Head of caudate nucleus (tissue), 42 donors: ENCODE measurements around the gene PCDHB8.
A peak's percentile ranks its signal among the peaks of the same experiment; 100 is the strongest.
"Not testable (repeated sequence)": the region's sequence is repeated elsewhere in the genome, so short reads cannot be mapped to it uniquely, and the experiment has no call there.

Source experiments
- DNase-seq, 42 donors: peaks; one replicate each; pipeline versions ENCODE4 v3.0.0 to v3.0.0-alpha.2; 2020 to 2021; ENCODE audit warnings: mixed read lengths in 7 of 42
- intact Hi-C: fragments of 100-400 bp; cut with DNase I; formaldehyde crosslinking; loops from one replicate; pipeline ENCODE4 v1.15.0; 2022

The PCDHB8 gene

DNA sequence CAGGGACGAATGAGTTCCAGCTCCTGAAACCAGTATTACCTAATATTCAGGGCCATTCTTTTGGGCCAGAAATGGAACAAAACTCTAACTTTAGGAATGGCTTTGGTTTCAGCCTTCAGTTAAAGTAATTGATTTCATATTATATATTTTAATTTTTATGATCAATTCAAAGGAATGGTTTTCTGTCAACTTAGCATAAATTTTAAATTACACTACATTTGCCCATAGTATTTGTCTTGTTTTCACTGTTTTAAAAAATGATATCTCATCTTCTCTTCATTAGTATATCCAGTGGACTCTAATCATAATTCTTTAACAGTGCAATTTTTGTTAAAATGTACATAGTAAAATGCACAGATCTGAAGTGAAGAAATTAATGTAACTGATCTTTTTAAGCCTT lies 2.7 kb downstream of the PCDHB8 start:
- intact Hi-C loops: loop anchor here (10.0 kb wide), 1 partner anchor 384 kb away; no protein-coding TSS in a partner anchor
- no peak for DNase-seq

DNA sequence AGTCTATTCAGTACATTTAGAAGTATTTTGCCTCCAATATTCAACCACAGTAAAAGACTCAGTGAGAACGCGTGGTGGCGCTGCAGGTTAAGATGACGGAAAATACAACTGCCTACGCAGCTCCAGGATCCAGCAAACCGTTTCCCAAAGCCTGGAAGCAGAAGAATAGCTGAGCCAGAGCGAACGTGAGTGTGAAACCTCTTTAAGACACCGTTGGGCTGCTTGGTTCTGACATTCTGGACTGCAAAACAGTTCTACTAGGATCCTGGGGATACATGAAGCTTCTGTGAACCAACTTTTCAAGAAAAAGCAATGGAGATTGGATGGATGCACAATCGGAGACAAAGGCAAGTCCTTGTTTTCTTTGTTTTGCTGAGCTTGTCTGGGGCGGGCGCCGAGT lies 4.7 kb downstream of the PCDHB8 start, which contains the start of gene PCDHB16:
PCDHB16 (plus strand) TSS at position 140 of the 400 bp plus-strand sequence; CDS start at position 313, 173 bp downstream.
- intact Hi-C loops: loop anchor here (10.0 kb wide), 1 partner anchor 383 kb away; no protein-coding TSS in a partner anchor
- peak in 36 of 42 donors; percentile 8 to 77 (median 58) for DNase-seq

DNA sequence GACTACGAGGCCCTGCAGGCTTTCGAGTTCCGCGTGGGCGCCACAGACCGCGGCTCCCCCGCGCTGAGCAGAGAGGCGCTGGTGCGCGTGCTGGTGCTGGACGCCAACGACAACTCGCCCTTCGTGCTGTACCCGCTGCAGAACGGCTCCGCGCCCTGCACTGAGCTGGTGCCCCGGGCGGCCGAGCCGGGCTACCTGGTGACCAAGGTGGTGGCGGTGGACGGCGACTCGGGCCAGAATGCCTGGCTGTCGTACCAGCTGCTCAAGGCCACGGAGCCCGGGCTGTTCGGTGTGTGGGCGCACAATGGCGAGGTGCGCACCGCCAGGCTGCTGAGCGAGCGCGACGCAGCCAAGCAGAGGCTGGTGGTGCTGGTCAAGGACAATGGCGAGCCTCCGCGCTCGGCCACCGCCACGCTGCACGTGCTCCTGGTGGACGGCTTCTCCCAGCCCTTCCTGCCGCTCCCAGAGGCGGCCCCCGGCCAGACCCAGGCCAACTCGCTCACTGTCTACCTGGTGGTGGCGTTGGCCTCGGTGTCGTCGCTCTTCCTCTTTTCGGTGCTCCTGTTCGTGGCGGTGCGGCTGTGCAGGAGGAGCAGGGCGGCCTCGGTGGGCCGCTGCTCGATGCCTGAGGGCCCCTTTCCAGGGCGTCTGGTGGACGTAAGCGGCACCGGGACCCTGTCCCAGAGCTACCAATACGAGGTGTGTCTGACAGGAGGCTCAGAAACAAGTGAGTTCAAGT lies 6.7 kb downstream of the PCDHB8 start:
- intact Hi-C loops: loop anchor here (10.0 kb wide), 1 partner anchor 381 kb away; no protein-coding TSS in a partner anchor
- DNase-seq: not testable (repeated sequence)

GRCh38 chr5:141186897-141187512 lies 9.4 kb downstream of the PCDHB8 start, which contains the start of gene PCDHB9:
Gene PCDHB9, plus strand, starts transcription at chr5:141187161. Its CDS starts 158 bp downstream, at chr5:141187319.
- peak in 23 of 42 donors; percentile 9 to 74 (median 39) for DNase-seq
- intact Hi-C loops: loop anchor here (10.0 kb wide), 1 partner anchor 378 kb away; no protein-coding TSS in a partner anchor

DNA sequence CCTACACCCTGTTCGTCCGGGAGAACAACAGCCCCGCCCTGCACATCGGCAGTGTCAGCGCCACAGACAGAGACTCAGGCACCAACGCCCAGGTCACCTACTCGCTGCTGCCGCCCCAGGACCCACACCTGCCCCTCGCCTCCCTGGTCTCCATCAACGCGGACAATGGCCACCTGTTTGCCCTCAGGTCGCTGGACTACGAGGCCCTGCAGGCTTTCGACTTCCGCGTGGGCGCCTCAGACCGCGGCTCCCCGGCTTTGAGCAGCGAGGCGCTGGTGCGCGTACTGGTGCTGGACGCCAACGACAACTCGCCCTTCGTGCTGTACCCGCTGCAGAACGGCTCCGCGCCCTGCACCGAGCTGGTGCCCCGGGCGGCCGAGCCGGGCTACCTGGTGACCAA lies 11.1 kb downstream of the PCDHB8 start:
- intact Hi-C loops: loop anchor here (10.0 kb wide), 1 partner anchor 376 kb away; no protein-coding TSS in a partner anchor
- DNase-seq: not testable (repeated sequence)

- DNase-seq: not testable (repeated sequence)
- intact Hi-C loops: loop anchor here (10.0 kb wide), 1 partner anchor 376 kb away; no protein-coding TSS in a partner anchor
Observed at GRCh38 chr5:141189131-141189530, 11.5 kb downstream of the PCDHB8 start.

GRCh38 chr5:141192110-141192725 lies 14.6 kb downstream of the PCDHB8 start, which contains the start of gene PCDHB10:
Gene PCDHB10, plus strand, starts transcription at chr5:141192353. Its CDS starts 200 bp downstream, at chr5:141192553.
- peak in 39 of 42 donors; percentile 23 to 84 (median 56) for DNase-seq

GRCh38 chr5:141194332-141194731 lies 16.7 kb downstream of the PCDHB8 start:
- DNase-seq, intact Hi-C loops: not testable (repeated sequence)

More at GRCh38 chr5:141192110-141192725, 14.6 kb downstream of the PCDHB8 start, which contains the start of gene PCDHB10:
- intact Hi-C loops: no loop called here

DNA sequence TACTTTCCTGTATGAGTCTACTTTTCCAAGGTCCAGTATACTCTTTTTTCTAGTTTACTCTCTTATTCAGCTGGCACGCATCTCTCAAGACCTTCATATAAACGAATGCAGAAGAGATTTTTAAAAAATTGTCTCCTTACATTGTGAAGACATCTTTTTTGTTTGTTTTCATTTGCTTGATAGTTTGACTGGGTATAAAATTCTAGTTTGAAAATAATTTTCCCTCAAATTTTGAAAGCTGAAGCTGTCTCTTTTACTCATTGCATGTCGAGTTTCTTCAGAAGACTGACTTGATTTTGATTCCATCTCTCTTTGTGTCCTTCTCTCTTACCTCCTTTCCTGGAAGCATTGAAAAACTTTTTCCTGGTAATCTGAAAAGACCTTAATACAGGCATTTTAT lies 18.8 kb downstream of the PCDHB8 start:
- intact Hi-C loops: no loop called here
- DNase-seq: no peak

- intact Hi-C loops: no loop called here
Observed at GRCh38 chr5:141199359-141200235, 22.0 kb downstream of the PCDHB8 start, which contains the start of gene PCDHB11. Gene PCDHB11, plus strand, starts transcription at chr5:141199627. Its CDS starts 148 bp downstream, at chr5:141199775.

GRCh38 chr5:141201126-141201525 lies 23.5 kb downstream of the PCDHB8 start:
- DNase-seq, intact Hi-C loops: not testable (repeated sequence)

More at GRCh38 chr5:141199359-141200235, 22.0 kb downstream of the PCDHB8 start, which contains the start of gene PCDHB11:
- peak in 1 of 42 donors; percentile 13 for DNase-seq

- DNase-seq, intact Hi-C loops: not testable (repeated sequence)
Observed at GRCh38 chr5:141201646-141202045, 24.1 kb downstream of the PCDHB8 start.

GRCh38 chr5:141208478-141208877 lies 30.9 kb downstream of the PCDHB8 start, which contains the start of gene PCDHB12:
Gene PCDHB12, plus strand, starts transcription at chr5:141208719. Its CDS starts 189 bp downstream, at chr5:141208908.
- peak in 25 of 42 donors; percentile 7 to 62 (median 33) for DNase-seq

DNA sequence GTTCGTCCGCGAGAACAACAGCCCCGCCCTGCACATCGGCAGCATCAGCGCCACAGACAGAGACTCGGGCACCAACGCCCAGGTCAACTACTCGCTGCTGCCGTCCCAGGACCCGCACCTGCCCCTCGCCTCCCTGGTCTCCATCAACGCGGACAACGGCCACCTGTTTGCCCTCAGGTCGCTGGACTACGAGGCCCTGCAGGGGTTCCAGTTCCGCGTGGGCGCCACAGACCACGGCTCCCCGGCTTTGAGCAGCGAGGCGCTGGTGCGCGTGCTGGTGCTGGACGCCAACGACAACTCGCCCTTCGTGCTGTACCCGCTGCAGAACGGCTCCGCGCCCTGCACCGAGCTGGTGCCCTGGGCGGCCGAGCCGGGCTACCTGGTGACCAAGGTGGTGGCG lies 32.7 kb downstream of the PCDHB8 start:
- intact Hi-C loops, DNase-seq: not testable (repeated sequence)

More at GRCh38 chr5:141208478-141208877, 30.9 kb downstream of the PCDHB8 start, which contains the start of gene PCDHB12:
- intact Hi-C loops: no loop called here

- intact Hi-C loops: not testable (repeated sequence)
Observed at GRCh38 chr5:141210849-141211248, 33.3 kb downstream of the PCDHB8 start.

DNA sequence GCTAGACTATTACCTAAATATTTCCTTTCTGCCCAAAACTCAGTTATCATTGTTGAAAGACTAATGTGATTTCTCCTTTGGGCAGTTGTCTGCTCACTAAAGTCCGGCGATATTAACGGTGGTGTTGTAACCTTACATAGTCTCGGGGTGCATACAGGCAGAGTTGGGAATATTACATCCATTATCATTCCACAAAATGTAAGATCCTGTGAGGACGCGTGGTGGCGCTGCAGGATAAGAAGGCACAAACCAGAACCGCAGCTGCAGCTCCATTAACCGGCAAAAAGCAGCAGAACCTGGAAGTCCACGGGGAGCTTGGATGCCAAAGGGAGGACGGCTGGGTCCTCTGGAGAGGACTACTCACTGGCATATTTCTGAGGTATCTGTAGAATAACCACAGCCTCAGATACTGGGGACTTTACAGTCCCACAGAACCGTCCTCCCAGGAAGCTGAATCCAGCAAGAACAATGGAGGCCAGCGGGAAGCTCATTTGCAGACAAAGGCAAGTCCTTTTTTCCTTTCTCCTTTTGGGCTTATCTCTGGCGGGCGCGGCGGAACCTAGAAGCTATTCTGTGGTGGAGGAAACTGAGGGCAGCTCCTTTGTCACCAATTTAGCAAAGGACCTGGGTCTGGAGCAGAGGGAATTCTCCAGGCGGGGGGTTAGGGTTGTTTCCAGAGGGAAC lies 36.2 kb downstream of the PCDHB8 start, which contains the start of gene PCDHB13:
PCDHB13 (plus strand) TSS at position 264 of the 684 bp plus-strand sequence; CDS start at position 469, 205 bp downstream.
- intact Hi-C loops: not testable (repeated sequence)
- DNase-seq: peak in 35 of 42 donors; percentile 8 to 77 (median 39)

More at GRCh38 chr5:141210849-141211248, 33.3 kb downstream of the PCDHB8 start:
- not testable (repeated sequence) for DNase-seq

DNA sequence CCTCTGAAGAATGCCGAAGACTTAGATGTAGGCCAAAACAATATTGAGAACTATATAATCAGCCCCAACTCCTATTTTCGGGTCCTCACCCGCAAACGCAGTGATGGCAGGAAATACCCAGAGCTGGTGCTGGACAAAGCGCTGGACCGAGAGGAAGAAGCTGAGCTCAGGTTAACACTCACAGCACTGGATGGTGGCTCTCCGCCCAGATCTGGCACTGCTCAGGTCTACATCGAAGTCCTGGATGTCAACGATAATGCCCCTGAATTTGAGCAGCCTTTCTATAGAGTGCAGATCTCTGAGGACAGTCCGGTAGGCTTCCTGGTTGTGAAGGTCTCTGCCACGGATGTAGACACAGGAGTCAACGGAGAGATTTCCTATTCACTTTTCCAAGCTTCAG lies 37.0 kb downstream of the PCDHB8 start:
- DNase-seq, intact Hi-C loops: not testable (repeated sequence)
